ENCODE measurements around the gene RIC8B.

The RIC8B gene

GRCh38 chr12:106776897-106777296 lies 2.4 kb downstream of the RIC8B start:
- TF ChIP-seq CTCF (IDR thresholded peaks at IDR 0.05; ENCODE audit: borderline replicate concordance, insufficient read depth, low read depth, low read length) = no peak

GRCh38 chr12:106780010-106780631 lies 5.6 kb downstream of the RIC8B start:
- no peak overlapping the region for H3K4me3 ChIP-seq (ENCODE audit: low read depth, low read length)
- no peak for TF ChIP-seq CTCF (IDR thresholded peaks at IDR 0.05; ENCODE audit: borderline replicate concordance, insufficient read depth, low read depth, low read length)

More at GRCh38 chr12:106776897-106777296, 2.4 kb downstream of the RIC8B start:
- no peak overlapping the region for H3K4me3 ChIP-seq (ENCODE audit: low read depth, low read length)

GRCh38 chr12:106782619-106783018 lies 8.1 kb downstream of the RIC8B start:
- H3K4me3 ChIP-seq (ENCODE audit: low read depth, low read length) = no peak overlapping the region
- no peak for TF ChIP-seq CTCF (IDR thresholded peaks at IDR 0.05; ENCODE audit: borderline replicate concordance, insufficient read depth, low read depth, low read length)

- TF ChIP-seq CTCF (IDR thresholded peaks at IDR 0.05; ENCODE audit: borderline replicate concordance, insufficient read depth, low read depth, low read length) = no peak
- no peak overlapping the region for H3K4me3 ChIP-seq (ENCODE audit: low read depth, low read length)
Observed at GRCh38 chr12:106783515-106783914, 9.0 kb downstream of the RIC8B start.

- no peak for TF ChIP-seq CTCF (IDR thresholded peaks at IDR 0.05; ENCODE audit: borderline replicate concordance, insufficient read depth, low read depth, low read length)
- no peak overlapping the region for H3K4me3 ChIP-seq (ENCODE audit: low read depth, low read length)
Observed at GRCh38 chr12:106790020-106790419, 15.5 kb downstream of the RIC8B start.

GRCh38 chr12:106791531-106791930 lies 17.0 kb downstream of the RIC8B start:
- H3K4me3 ChIP-seq (ENCODE audit: low read depth, low read length) = no peak overlapping the region
- no peak for TF ChIP-seq CTCF (IDR thresholded peaks at IDR 0.05; ENCODE audit: borderline replicate concordance, insufficient read depth, low read depth, low read length)

GRCh38 chr12:106794369-106794768 lies 19.9 kb downstream of the RIC8B start:
- no peak for TF ChIP-seq CTCF (IDR thresholded peaks at IDR 0.05; ENCODE audit: borderline replicate concordance, insufficient read depth, low read depth, low read length)
- H3K4me3 ChIP-seq (ENCODE audit: low read depth, low read length) = no peak overlapping the region
